ENCODE measurements around the gene CALD1.

- TF ChIP-seq CTCF (IDR thresholded peaks at IDR 0.05) (no peak), EZH2 (IDR thresholded peaks at IDR 0.05) (no peak), EZH2phosphoT487 (IDR thresholded peaks at IDR 0.05) (no peak)
These were observed 115.5 kb downstream of the CALD1 start for GRCh38 chr7:134894928-134895327.

All from neural progenitor cell (in vitro differentiated cells).